CD14-positive monocyte (primary cell): ENCODE data around the gene INPP4A. TPM values are rescaled to one million over a fixed set of nuclear protein-coding genes. Genes with fewer than 3 reads are reported as not detected.
"Not testable (repeated sequence)": the region's sequence is repeated elsewhere in the genome, so short reads cannot be mapped to it uniquely, and the experiment has no call there.

Experiments used
- DNase-seq, 3 donors: peaks; one replicate each; pipeline ENCODE4 v3.0.0-alpha.2; 2011 to 2022
- H2AFZ ChIP-seq: 2 replicates; pipeline ENCODE4 v1.6.0; 2012; ENCODE audit warnings: mild to moderate bottlenecking, low read depth, low read length, inconsistent platforms; ENCODE audit not compliant: insufficient read depth, poor library complexity, severe bottlenecking
- H3K27ac ChIP-seq, 2 donors: 1 replicate in 1 of 2; 2 replicates in 1 of 2; pipeline ENCODE4 v1.5.1; 2012 to 2013; ENCODE audit warnings: low read length in 2 of 2, control low read depth in 1 of 2, inconsistent platforms in 1 of 2, low read depth in 1 of 2, mild to moderate bottlenecking in 1 of 2
- H3K27me3 ChIP-seq, 2 donors: one replicate each; pipeline versions ENCODE4 v1.6.0 to v1.6.1; 2011 to 2013; ENCODE audit warnings: low read length in 2 of 2; ENCODE audit not compliant: control insufficient read depth in 2 of 2, insufficient read depth in 2 of 2
- H3K36me3 ChIP-seq, 2 donors: replicated peaks in 1 of 2; 1 replicate in 1 of 2; 2 replicates in 1 of 2; pipeline versions ENCODE4 v1.5.1 to v1.6.1; 2012 to 2013; ENCODE audit warnings: low read length in 2 of 2, control low read depth in 1 of 2, inconsistent platforms in 1 of 2, mild to moderate bottlenecking in 1 of 2; ENCODE audit not compliant: insufficient read depth in 2 of 2, control insufficient read depth in 1 of 2
- H3K4me1 ChIP-seq, 2 donors: 1 replicate in 1 of 2; 2 replicates in 1 of 2; pipeline versions ENCODE4 v1.5.1 to v1.6.1; 2012 to 2013; ENCODE audit warnings: low read length in 2 of 2, control low read depth in 1 of 2, inconsistent platforms in 1 of 2, mild to moderate bottlenecking in 1 of 2, moderate library complexity in 1 of 2; ENCODE audit not compliant: insufficient read depth in 2 of 2, control insufficient read depth in 1 of 2
- H3K4me2 ChIP-seq: replicated peaks from 2 replicates; pipeline ENCODE3; 2012; ENCODE audit warnings: low read length, moderate library complexity, mild to moderate bottlenecking; ENCODE audit not compliant: poor library complexity, severe bottlenecking; ENCODE audit errors: extremely low read depth
- H3K4me3 ChIP-seq, 3 experiments: fragments of 200-600 bp in 1 of 3; sonication (generic) in 1 of 3; replicated peaks in 1 of 3; 1 replicate in 2 of 3; 2 replicates in 1 of 3; pipeline ENCODE4 v1.5.1; 2011 to 2013; ENCODE audit warnings: low read length in 3 of 3, mild to moderate bottlenecking in 3 of 3, control low read depth in 2 of 3, low read depth in 2 of 3, inconsistent platforms in 1 of 3, moderate library complexity in 1 of 3
- H3K79me2 ChIP-seq: 2 replicates; pipeline ENCODE4 v1.6.0; 2012; ENCODE audit warnings: mild to moderate bottlenecking, control low read depth, inconsistent platforms, low read length, moderate library complexity; ENCODE audit not compliant: insufficient read depth
- H3K9ac ChIP-seq: 2 replicates; pipeline ENCODE4 v1.6.0; 2017; ENCODE audit warnings: low read length, mild to moderate bottlenecking; ENCODE audit not compliant: insufficient read depth, poor library complexity, severe bottlenecking
- H3K9me3 ChIP-seq, 2 donors: replicated peaks in 1 of 2; 1 replicate in 1 of 2; 2 replicates in 1 of 2; pipeline versions ENCODE4 v1.5.1 to v1.6.1; 2012 to 2013; ENCODE audit warnings: low read length in 2 of 2, control low read depth in 1 of 2; ENCODE audit not compliant: control insufficient read depth in 1 of 2, insufficient read depth in 1 of 2
- H4K20me1 ChIP-seq: 2 replicates; pipeline ENCODE4 v1.6.0; 2012; ENCODE audit warnings: mild to moderate bottlenecking, low read length, control low read depth, moderate library complexity; ENCODE audit not compliant: insufficient read depth
- H3K27ac Mint-ChIP-seq, 7 donors: one replicate each; pipeline ENCODE4 v1.8.0; 2020; ENCODE audit warnings: mild to moderate bottlenecking in 7 of 7, mixed read lengths in 7 of 7, moderate library complexity in 6 of 7, inconsistent platforms in 2 of 7
- H3K27me3 Mint-ChIP-seq, 3 donors: one replicate each; pipeline ENCODE4 v1.8.0; 2021 to 2022; ENCODE audit warnings: low read depth in 3 of 3, mild to moderate bottlenecking in 3 of 3, mixed read lengths in 3 of 3, moderate library complexity in 3 of 3, inconsistent platforms in 1 of 3
- H3K36me3 Mint-ChIP-seq, 2 donors: one replicate each; pipeline ENCODE4 v1.8.0; 2020; ENCODE audit warnings: mixed read lengths in 2 of 2, inconsistent platforms in 1 of 2, mild to moderate bottlenecking in 1 of 2
- H3K4me1 Mint-ChIP-seq: one replicate; pipeline ENCODE4 v1.8.0; 2020; ENCODE audit warnings: mild to moderate bottlenecking, mixed read lengths
- H3K4me3 Mint-ChIP-seq, 2 donors: one replicate each; pipeline ENCODE4 v1.8.0; 2020; ENCODE audit warnings: mild to moderate bottlenecking in 2 of 2, mixed read lengths in 2 of 2, moderate library complexity in 1 of 2
- H3K9me3 Mint-ChIP-seq, 7 donors: one replicate each; pipeline ENCODE4 v1.8.0; 2020 to 2022; ENCODE audit warnings: mixed read lengths in 7 of 7, mild to moderate bottlenecking in 6 of 7, moderate library complexity in 6 of 7, inconsistent platforms in 2 of 7
- CTCF ChIP-seq: fragments of 200-600 bp; IDR thresholded peaks from one replicate; pipeline ENCODE4 v1.8.0; 2022; ENCODE audit warnings: antibody characterized with exemption, mild to moderate bottlenecking
- WGBS: methylation state at CpG from one replicate; pipeline ENCODE4 v1.1.5; 2013; ENCODE audit warnings: missing lambda C conversion rate; ENCODE audit not compliant: insufficient coverage; 5-methylcytosine and 5-hydroxymethylcytosine counted together
- intact Hi-C, 2 donors: fragments of 100-400 bp; cut with micrococcal nuclease; formaldehyde crosslinking; loops; one replicate each; pipeline versions ENCODE4 v1.15.0 to v1.15.1; 2023
- polyA plus RNA-seq, 3 donors: library from polyadenylated mRNA; depleted of rRNA in 1 of 3; unstranded in 2 of 3; stranded (reverse) in 1 of 3; fragments of 300-500 nt in 2 of 3; fragments of >200 nt in 1 of 3; fragmentation: Illumina TruSeq in 2 of 3; gene quantifications; 1 replicate in 2 of 3; 2 replicates in 1 of 3; pipeline ENCODE4 v1.2.3, GENCODE V29; 2012 to 2021

Gene INPP4A
- polyA plus RNA-seq, 3 donors: 13.7 to 52.4 (median 20.7) TPM

- Mint-ChIP-seq H3K36me3 (no peaks in the 10 kb centered on the region), H3K4me3 (no peak overlapping the region), H3K27ac (no peak overlapping the region), H3K4me1 (no peaks in the 10 kb centered on the region), H3K27me3 (peaks cover 2 to 3% (median 3%) of the 10 kb centered on the region in 3 donors), H3K9me3 (peaks cover 10 to 22% (median 17%) of the 10 kb centered on the region in 7 donors)
- Histone ChIP-seq H3K36me3 (no peaks in the 10 kb centered on the region), H3K9ac (no peak overlapping the region), H3K79me2 (no peaks in the 10 kb centered on the region), H3K4me2 (no peak overlapping the region), H3K27ac (no peak overlapping the region), H2AFZ (no peak overlapping the region), H3K9me3 (peaks cover 5 to 7% of the 10 kb centered on the region in 2 donors), H3K4me3 (no peak overlapping the region), H4K20me1 (no peaks in the 10 kb centered on the region), H3K4me1 (no peaks in the 10 kb centered on the region), H3K27me3 (no peaks in the 10 kb centered on the region)
- no CpG with 5 or more reads among the region's 2 CpGs for WGBS
- intact Hi-C loops: no loop called here
- DNase-seq: no peak
- no peak for TF ChIP-seq CTCF
These were observed 11.2 kb upstream of the INPP4A start for GRCh38 chr2:98433363-98433964.

- Histone ChIP-seq H3K4me2 (no peak overlapping the region), H3K27me3 (no peaks in the 10 kb centered on the region), H3K4me1 (no peaks in the 10 kb centered on the region), H2AFZ (no peak overlapping the region), H4K20me1 (no peaks in the 10 kb centered on the region), H3K9ac (no peak overlapping the region), H3K36me3 (no peaks in the 10 kb centered on the region), H3K79me2 (no peaks in the 10 kb centered on the region), H3K9me3 (peaks cover 5 to 7% of the 10 kb centered on the region in 2 donors), H3K4me3 (no peak overlapping the region), H3K27ac (no peak overlapping the region)
- no peak for TF ChIP-seq CTCF
- H3K27ac Mint-ChIP-seq: no peak overlapping the region
- H3K4me3 Mint-ChIP-seq: no peak overlapping the region
- intact Hi-C loops: no loop called here
- DNase-seq: no peak
- H3K36me3 Mint-ChIP-seq: no peaks in the 10 kb centered on the region
- H3K4me1 Mint-ChIP-seq: no peaks in the 10 kb centered on the region
- H3K27me3 Mint-ChIP-seq: peaks cover 0 to 2% (median 0%) of the 10 kb centered on the region in 3 donors
- H3K9me3 Mint-ChIP-seq: peaks cover 15 to 32% (median 24%) of the 10 kb centered on the region in 7 donors
- WGBS: 100% methylated on average over 2 of the region's 3 CpGs
These were observed 10.2 kb upstream of the INPP4A start for GRCh38 chr2:98434492-98434891.

GRCh38 chr2:98435670-98436069, 9.0 kb upstream of the INPP4A start:
- intact Hi-C loops: loop anchor here in 1 of 2 donors (5.0 kb wide), 1 partner anchor 37 kb away; no protein-coding TSS in a partner anchor
- H3K4me2 ChIP-seq, H3K4me3 ChIP-seq, H3K36me3 Mint-ChIP-seq, DNase-seq, H3K27ac Mint-ChIP-seq, H3K27me3 Mint-ChIP-seq, H3K27me3 ChIP-seq, H3K79me2 ChIP-seq, H3K4me1 ChIP-seq, H3K4me1 Mint-ChIP-seq, H2AFZ ChIP-seq, H3K36me3 ChIP-seq, H3K9me3 ChIP-seq, H4K20me1 ChIP-seq, H3K27ac ChIP-seq, H3K9ac ChIP-seq, H3K4me3 Mint-ChIP-seq: not testable (repeated sequence)
- peaks cover 15 to 34% (median 26%) of the 10 kb centered on the region in 7 donors for H3K9me3 Mint-ChIP-seq
- WGBS: 100% methylated on average over 1 of the region's 4 CpGs
